Measurements from ENCODE around the gene FILIP1L.

FILIP1L gene

GRCh38 chr3:99875581-99875928 is 238.7 kb downstream of the FILIP1L start:
- no peaks in the 10 kb centered on the region for H3K36me3 ChIP-seq (ENCODE audit: control insufficient read depth, insufficient read depth, low read length)
- no peaks in the 10 kb centered on the region for H3K27me3 ChIP-seq (replicated peaks; ENCODE audit: control insufficient read depth, insufficient read depth, low read length, poor library complexity, severe bottlenecking)
- no peak for DNase-seq
- no peak overlapping the region for H3K27ac ChIP-seq (ENCODE audit: insufficient read depth, low read length, poor library complexity, severe bottlenecking)
- peak overlapping the region; percentile 51 for H3K4me3 ChIP-seq (ENCODE audit: insufficient read depth, low read depth, low read length, poor library complexity, severe bottlenecking)
- no peaks in the 10 kb centered on the region for H3K9me3 ChIP-seq (ENCODE audit: control insufficient read depth, low read length)
- H3K4me1 ChIP-seq (ENCODE audit: control insufficient read depth, insufficient read depth, low read length, poor library complexity, severe bottlenecking): no peaks in the 10 kb centered on the region

DNA sequence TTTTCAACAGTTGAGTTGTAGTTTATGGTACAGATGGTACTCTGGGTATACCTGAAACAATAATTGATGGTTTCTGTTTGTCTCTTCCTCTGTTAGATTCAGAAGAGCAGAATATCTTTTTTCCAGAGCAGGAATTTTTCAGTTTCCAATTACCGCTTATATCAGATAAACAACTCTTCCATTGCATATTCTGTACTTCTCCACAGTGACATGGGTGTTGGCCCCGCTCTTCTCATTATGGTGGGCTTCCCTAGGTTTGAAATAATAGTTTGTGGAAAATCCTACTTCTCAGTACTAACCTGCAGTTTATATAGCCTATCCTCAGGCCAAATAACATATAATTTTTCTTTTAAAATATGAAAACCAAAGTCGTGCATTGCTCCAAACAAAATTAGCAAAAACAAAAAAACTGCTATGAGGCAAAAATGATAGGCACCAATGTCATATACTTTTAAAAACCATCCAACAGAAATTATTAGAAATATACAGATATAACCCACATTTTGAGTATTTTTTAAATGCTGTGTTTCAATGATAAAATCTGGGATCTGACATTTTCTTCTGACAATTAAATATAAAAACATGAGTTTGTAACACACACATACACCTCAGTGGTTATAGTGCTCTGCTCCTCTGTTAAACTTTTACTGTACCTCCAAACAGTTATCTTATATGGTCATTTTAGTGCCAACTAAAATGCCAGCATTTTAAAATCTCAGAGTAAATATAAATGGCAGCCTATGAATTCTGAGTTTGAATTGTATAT is 239.9 kb downstream of the FILIP1L start:
- no peak overlapping the region for H3K4me3 ChIP-seq (ENCODE audit: insufficient read depth, low read depth, low read length, poor library complexity, severe bottlenecking)
- H3K36me3 ChIP-seq (ENCODE audit: control insufficient read depth, insufficient read depth, low read length): no peaks in the 10 kb centered on the region
- H3K4me1 ChIP-seq (ENCODE audit: control insufficient read depth, insufficient read depth, low read length, poor library complexity, severe bottlenecking): no peaks in the 10 kb centered on the region
- no peak overlapping the region for H3K27ac ChIP-seq (ENCODE audit: insufficient read depth, low read length, poor library complexity, severe bottlenecking)
- DNase-seq: no peak
- no peaks in the 10 kb centered on the region for H3K27me3 ChIP-seq (replicated peaks; ENCODE audit: control insufficient read depth, insufficient read depth, low read length, poor library complexity, severe bottlenecking)
- no peaks in the 10 kb centered on the region for H3K9me3 ChIP-seq (ENCODE audit: control insufficient read depth, low read length)

- DNase-seq: no peak
- Histone ChIP-seq H3K27ac (ENCODE audit: insufficient read depth, low read length, poor library complexity, severe bottlenecking) (no peak overlapping the region), H3K27me3 (replicated peaks; ENCODE audit: control insufficient read depth, insufficient read depth, low read length, poor library complexity, severe bottlenecking) (no peaks in the 10 kb centered on the region), H3K9me3 (ENCODE audit: control insufficient read depth, low read length) (no peaks in the 10 kb centered on the region), H3K4me3 (ENCODE audit: insufficient read depth, low read depth, low read length, poor library complexity, severe bottlenecking) (no peak overlapping the region), H3K4me1 (ENCODE audit: control insufficient read depth, insufficient read depth, low read length, poor library complexity, severe bottlenecking) (no peaks in the 10 kb centered on the region), H3K36me3 (ENCODE audit: control insufficient read depth, insufficient read depth, low read length) (no peaks in the 10 kb centered on the region)
Observed at GRCh38 chr3:99873269-99874102, 240.8 kb downstream of the FILIP1L start.

DNA sequence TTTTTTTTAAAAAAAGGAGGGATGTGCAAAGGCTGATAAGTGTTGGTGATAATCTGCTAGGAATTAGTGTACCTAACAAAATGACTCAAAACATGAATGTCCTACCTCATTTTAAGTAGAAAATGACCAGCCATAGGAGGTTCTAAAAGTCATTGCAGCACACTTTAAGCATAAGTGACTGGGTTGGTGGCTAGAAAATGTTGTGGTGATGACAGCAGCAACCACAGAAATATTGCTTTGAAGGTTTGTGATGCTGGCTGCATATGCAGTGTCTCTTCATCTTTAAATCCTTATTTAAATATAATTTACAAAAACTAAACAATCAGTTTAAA is 241.4 kb downstream of the FILIP1L start:
- Histone ChIP-seq H3K36me3 (ENCODE audit: control insufficient read depth, insufficient read depth, low read length) (no peaks in the 10 kb centered on the region), H3K9me3 (ENCODE audit: control insufficient read depth, low read length) (no peaks in the 10 kb centered on the region), H3K4me1 (ENCODE audit: control insufficient read depth, insufficient read depth, low read length, poor library complexity, severe bottlenecking) (no peaks in the 10 kb centered on the region), H3K4me3 (ENCODE audit: insufficient read depth, low read depth, low read length, poor library complexity, severe bottlenecking) (no peak overlapping the region), H3K27ac (ENCODE audit: insufficient read depth, low read length, poor library complexity, severe bottlenecking) (no peak overlapping the region), H3K27me3 (replicated peaks; ENCODE audit: control insufficient read depth, insufficient read depth, low read length, poor library complexity, severe bottlenecking) (no peaks in the 10 kb centered on the region)
- no peak for DNase-seq

- no peaks in the 10 kb centered on the region for H3K4me1 ChIP-seq (ENCODE audit: control insufficient read depth, insufficient read depth, low read length, poor library complexity, severe bottlenecking)
- no peaks in the 10 kb centered on the region for H3K27me3 ChIP-seq (replicated peaks; ENCODE audit: control insufficient read depth, insufficient read depth, low read length, poor library complexity, severe bottlenecking)
- H3K4me3 ChIP-seq (ENCODE audit: insufficient read depth, low read depth, low read length, poor library complexity, severe bottlenecking): no peak overlapping the region
- no peak for DNase-seq
- H3K9me3 ChIP-seq (ENCODE audit: control insufficient read depth, low read length): no peaks in the 10 kb centered on the region
- H3K36me3 ChIP-seq (ENCODE audit: control insufficient read depth, insufficient read depth, low read length): no peaks in the 10 kb centered on the region
- no peak overlapping the region for H3K27ac ChIP-seq (ENCODE audit: insufficient read depth, low read length, poor library complexity, severe bottlenecking)
Observed at GRCh38 chr3:99871231-99872045, 242.9 kb downstream of the FILIP1L start.

- Histone ChIP-seq H3K4me3 (ENCODE audit: insufficient read depth, low read depth, low read length, poor library complexity, severe bottlenecking) (no peak overlapping the region), H3K9me3 (ENCODE audit: control insufficient read depth, low read length) (no peaks in the 10 kb centered on the region), H3K27me3 (replicated peaks; ENCODE audit: control insufficient read depth, insufficient read depth, low read length, poor library complexity, severe bottlenecking) (no peaks in the 10 kb centered on the region), H3K36me3 (ENCODE audit: control insufficient read depth, insufficient read depth, low read length) (no peaks in the 10 kb centered on the region), H3K4me1 (ENCODE audit: control insufficient read depth, insufficient read depth, low read length, poor library complexity, severe bottlenecking) (no peaks in the 10 kb centered on the region), H3K27ac (ENCODE audit: insufficient read depth, low read length, poor library complexity, severe bottlenecking) (no peak overlapping the region)
- DNase-seq: no peak
Observed at GRCh38 chr3:99870712-99871111, 243.6 kb downstream of the FILIP1L start.

GRCh38 chr3:99869621-99870020 is 244.7 kb downstream of the FILIP1L start:
- no peak for DNase-seq
- no peak overlapping the region for H3K27ac ChIP-seq (ENCODE audit: insufficient read depth, low read length, poor library complexity, severe bottlenecking)
- no peaks in the 10 kb centered on the region for H3K4me1 ChIP-seq (ENCODE audit: control insufficient read depth, insufficient read depth, low read length, poor library complexity, severe bottlenecking)
- H3K36me3 ChIP-seq (ENCODE audit: control insufficient read depth, insufficient read depth, low read length): no peaks in the 10 kb centered on the region
- no peaks in the 10 kb centered on the region for H3K27me3 ChIP-seq (replicated peaks; ENCODE audit: control insufficient read depth, insufficient read depth, low read length, poor library complexity, severe bottlenecking)
- H3K9me3 ChIP-seq (ENCODE audit: control insufficient read depth, low read length): no peaks in the 10 kb centered on the region
- no peak overlapping the region for H3K4me3 ChIP-seq (ENCODE audit: insufficient read depth, low read depth, low read length, poor library complexity, severe bottlenecking)

DNA sequence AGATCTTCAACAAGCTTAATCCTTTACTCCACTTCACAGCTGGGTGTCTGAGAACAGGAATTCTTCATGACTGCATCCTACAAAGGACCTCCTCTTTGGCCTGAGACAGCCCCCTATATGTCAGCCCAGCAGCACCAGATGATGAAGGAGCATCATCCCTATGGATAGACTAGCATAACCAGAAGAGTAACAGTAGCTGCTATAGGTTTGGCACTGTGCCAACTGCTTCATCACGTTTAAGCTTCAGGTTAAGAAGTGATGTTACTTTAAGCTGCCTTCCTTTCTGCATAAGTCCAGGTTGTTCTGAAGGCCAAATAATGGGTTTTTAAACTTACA is 246.0 kb downstream of the FILIP1L start:
- H3K27me3 ChIP-seq (replicated peaks; ENCODE audit: control insufficient read depth, insufficient read depth, low read length, poor library complexity, severe bottlenecking): no peaks in the 10 kb centered on the region
- no peak overlapping the region for H3K27ac ChIP-seq (ENCODE audit: insufficient read depth, low read length, poor library complexity, severe bottlenecking)
- H3K36me3 ChIP-seq (ENCODE audit: control insufficient read depth, insufficient read depth, low read length): no peaks in the 10 kb centered on the region
- no peak for DNase-seq
- H3K9me3 ChIP-seq (ENCODE audit: control insufficient read depth, low read length): no peaks in the 10 kb centered on the region
- no peak overlapping the region for H3K4me3 ChIP-seq (ENCODE audit: insufficient read depth, low read depth, low read length, poor library complexity, severe bottlenecking)
- no peaks in the 10 kb centered on the region for H3K4me1 ChIP-seq (ENCODE audit: control insufficient read depth, insufficient read depth, low read length, poor library complexity, severe bottlenecking)

DNA sequence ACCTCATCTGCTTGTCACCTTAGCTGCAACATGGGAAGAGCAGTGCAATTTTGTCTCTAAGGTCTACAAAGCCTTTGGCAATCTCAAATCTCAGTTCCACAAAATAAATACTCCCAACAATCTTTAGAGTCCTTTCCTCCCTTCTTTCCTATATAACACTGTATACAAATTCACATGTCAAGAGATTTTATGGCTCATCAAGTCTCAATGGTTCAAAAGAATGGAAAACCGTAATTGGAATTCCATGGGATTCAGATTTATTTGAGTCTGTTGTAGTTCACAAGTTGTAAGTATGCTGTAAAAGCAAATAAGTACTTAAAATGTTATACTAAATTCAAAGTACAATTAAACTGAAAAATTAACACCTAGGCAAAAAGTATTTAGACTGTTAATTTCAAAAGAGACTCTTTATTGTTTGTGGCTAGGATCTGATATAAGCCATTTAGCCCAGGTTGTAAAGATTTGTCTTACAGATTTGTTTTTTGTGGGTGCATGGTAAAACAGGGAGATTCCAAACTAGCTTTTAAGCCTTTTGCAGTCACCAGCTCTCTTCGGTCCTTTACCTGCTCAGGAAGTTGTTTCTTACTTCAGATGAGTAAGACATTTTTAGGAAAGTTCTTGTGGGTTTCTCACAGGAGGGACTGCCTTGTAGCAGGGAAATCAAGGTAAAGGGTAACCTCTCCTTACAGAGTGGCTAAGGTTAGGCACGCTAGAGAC is 246.5 kb downstream of the FILIP1L start:
- Histone ChIP-seq H3K4me1 (ENCODE audit: control insufficient read depth, insufficient read depth, low read length, poor library complexity, severe bottlenecking) (no peaks in the 10 kb centered on the region), H3K27me3 (replicated peaks; ENCODE audit: control insufficient read depth, insufficient read depth, low read length, poor library complexity, severe bottlenecking) (no peaks in the 10 kb centered on the region), H3K27ac (ENCODE audit: insufficient read depth, low read length, poor library complexity, severe bottlenecking) (no peak overlapping the region), H3K36me3 (ENCODE audit: control insufficient read depth, insufficient read depth, low read length) (no peaks in the 10 kb centered on the region), H3K4me3 (ENCODE audit: insufficient read depth, low read depth, low read length, poor library complexity, severe bottlenecking) (no peak overlapping the region), H3K9me3 (ENCODE audit: control insufficient read depth, low read length) (no peaks in the 10 kb centered on the region)
- DNase-seq: no peak
